Measurements from ENCODE around the gene SLC22A23.

Gene SLC22A23

DNA sequence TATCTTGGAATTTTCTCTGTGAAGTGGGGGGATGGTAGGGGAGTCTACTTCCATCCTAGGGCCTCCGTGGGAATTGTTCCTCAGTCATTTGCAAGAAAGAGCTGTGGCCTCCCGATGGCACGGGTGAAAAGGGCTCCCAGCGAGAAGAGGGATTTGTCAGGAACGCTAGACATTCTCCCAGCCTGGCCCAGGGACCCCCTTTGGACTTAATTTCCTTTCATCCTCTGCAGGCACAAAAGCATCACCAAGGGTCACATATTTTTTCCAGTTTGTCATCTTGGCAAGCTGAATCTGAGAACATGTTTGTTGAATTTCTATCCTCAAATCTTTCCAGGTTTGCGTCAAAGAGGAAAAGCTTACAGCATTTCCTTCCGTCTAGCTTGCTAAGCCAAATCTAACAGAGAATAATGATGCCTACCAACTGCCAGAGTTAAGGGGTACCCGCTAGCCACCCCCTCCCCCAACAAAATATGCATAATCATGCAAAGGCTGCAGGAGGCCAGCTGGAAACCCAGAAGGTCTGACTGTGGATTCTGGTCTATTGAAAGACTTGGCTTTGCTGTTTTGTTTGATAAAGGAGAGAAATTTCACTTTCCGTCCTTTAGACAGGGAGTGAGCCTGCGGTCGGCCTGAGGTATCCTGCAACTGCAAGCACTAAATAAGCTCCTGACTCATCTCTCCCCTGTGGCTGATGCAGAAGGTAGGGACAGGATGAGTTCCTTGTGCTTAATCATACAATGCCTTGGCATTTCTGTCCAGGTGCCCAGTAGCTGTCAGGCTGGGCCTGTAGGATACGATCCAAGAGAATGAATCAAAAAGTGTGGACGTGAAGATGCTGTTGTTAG, 175.0 kb downstream of the SLC22A23 start:
- peak overlapping the region in 1 of 2 donors; percentile 48 for H3K27ac Mint-ChIP-seq
- H3K27me3 Mint-ChIP-seq = no peaks in the 10 kb centered on the region
- ATAC-seq = no peak
- H3K4me3 Mint-ChIP-seq = no peak overlapping the region
- no peaks in the 10 kb centered on the region for H3K9me3 Mint-ChIP-seq
- no peak for DNase-seq
- H3K4me1 Mint-ChIP-seq = no peaks in the 10 kb centered on the region

DNA sequence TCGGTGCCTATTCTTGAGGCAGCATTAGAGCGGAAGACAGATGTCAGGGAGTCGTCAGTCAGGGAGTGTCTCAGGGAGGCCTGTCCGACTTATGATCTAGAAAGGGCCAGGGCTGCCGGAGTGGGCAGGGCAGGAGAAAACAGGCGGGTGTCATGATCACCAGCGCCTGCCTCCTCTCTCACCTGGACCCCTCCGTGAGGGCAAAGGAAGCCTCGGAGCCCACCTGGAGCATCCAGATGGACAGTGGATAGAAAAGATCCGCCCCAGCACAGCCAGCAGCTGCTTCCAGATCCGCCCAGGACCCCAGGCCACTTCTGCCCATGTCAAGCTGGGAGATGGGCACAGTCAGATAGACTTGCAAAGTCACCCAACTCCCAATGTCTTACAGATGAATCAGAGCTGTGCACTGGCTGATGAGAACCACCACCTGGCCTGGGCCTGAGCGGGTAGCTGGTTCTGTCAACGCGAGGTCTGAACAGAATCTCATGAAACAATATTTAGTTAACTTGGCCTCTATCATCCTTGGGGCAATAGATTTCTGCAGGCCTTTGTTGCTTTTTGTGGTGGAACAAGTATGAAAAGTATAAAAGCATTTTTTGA, 175.9 kb downstream of the SLC22A23 start:
- Mint-ChIP-seq H3K9me3 (no peaks in the 10 kb centered on the region), H3K4me3 (no peak overlapping the region), H3K4me1 (no peaks in the 10 kb centered on the region), H3K27me3 (no peaks in the 10 kb centered on the region), H3K27ac (no peak overlapping the region)
- DNase-seq (no peak), ATAC-seq (no peak)

GRCh38 chr6:3280091-3280490, 176.8 kb downstream of the SLC22A23 start:
- H3K9me3 Mint-ChIP-seq = no peaks in the 10 kb centered on the region
- no peak overlapping the region for H3K4me3 Mint-ChIP-seq
- H3K4me1 Mint-ChIP-seq = no peaks in the 10 kb centered on the region
- ATAC-seq (no peak), DNase-seq (no peak)
- H3K27ac Mint-ChIP-seq = no peak overlapping the region
- H3K27me3 Mint-ChIP-seq = no peaks in the 10 kb centered on the region

DNA sequence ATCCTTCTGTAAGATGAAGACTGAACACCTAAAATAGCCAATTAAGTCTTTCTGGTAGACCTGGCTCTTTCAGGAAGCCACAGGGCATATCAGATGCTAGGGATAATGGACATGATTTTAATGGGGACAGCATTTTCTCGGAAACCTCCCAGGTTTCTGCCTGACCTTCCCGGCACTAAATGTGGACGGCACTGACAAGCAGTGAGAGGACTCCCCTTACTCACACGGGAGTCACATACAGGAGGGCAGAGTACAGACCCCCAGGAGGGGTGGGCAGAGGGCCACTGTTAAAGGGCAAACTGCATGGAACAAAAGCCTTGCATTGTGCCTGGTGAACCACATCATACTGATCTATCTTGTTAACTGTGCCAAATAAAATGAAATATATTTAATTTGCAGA, 178.2 kb downstream of the SLC22A23 start:
- peaks cover 6% of the 10 kb centered on the region for H3K4me1 Mint-ChIP-seq
- no peak overlapping the region for H3K4me3 Mint-ChIP-seq
- no peaks in the 10 kb centered on the region for H3K27me3 Mint-ChIP-seq
- no peaks in the 10 kb centered on the region for H3K9me3 Mint-ChIP-seq
- DNase-seq (no peak), ATAC-seq (no peak)
- H3K27ac Mint-ChIP-seq = no peak overlapping the region

- Mint-ChIP-seq H3K27ac (no peak overlapping the region), H3K4me1 (peaks cover 8% of the 10 kb centered on the region), H3K9me3 (no peaks in the 10 kb centered on the region), H3K27me3 (no peaks in the 10 kb centered on the region), H3K4me3 (no peak overlapping the region)
- ATAC-seq (no peak), DNase-seq (no peak)
These were observed 178.9 kb downstream of the SLC22A23 start for GRCh38 chr6:3277851-3278416.

DNA sequence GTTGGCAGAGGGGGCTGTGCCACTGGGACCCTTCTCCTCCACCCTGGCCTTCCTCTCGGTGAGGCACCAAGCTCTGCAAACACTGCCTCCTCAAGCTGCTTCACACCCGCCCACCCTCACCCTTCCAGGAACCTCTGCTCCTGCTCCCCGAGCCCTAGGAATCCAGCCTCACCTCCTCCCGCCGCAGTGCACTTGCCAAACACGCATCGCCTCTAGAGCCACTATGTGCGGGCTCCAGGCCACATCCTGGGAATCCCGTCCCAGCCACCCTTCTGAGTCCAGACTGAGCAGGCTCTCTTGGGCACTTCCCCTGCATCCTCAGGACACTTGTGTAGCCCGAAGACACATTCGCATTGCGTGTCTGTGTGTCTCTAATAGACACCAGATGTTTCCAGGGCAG, 179.6 kb downstream of the SLC22A23 start:
- no peaks in the 10 kb centered on the region for H3K27me3 Mint-ChIP-seq
- no peak overlapping the region for H3K4me3 Mint-ChIP-seq
- ATAC-seq (no peak), DNase-seq (no peak)
- peaks cover 8% of the 10 kb centered on the region for H3K4me1 Mint-ChIP-seq
- no peak overlapping the region for H3K27ac Mint-ChIP-seq
- H3K9me3 Mint-ChIP-seq = no peaks in the 10 kb centered on the region

DNA sequence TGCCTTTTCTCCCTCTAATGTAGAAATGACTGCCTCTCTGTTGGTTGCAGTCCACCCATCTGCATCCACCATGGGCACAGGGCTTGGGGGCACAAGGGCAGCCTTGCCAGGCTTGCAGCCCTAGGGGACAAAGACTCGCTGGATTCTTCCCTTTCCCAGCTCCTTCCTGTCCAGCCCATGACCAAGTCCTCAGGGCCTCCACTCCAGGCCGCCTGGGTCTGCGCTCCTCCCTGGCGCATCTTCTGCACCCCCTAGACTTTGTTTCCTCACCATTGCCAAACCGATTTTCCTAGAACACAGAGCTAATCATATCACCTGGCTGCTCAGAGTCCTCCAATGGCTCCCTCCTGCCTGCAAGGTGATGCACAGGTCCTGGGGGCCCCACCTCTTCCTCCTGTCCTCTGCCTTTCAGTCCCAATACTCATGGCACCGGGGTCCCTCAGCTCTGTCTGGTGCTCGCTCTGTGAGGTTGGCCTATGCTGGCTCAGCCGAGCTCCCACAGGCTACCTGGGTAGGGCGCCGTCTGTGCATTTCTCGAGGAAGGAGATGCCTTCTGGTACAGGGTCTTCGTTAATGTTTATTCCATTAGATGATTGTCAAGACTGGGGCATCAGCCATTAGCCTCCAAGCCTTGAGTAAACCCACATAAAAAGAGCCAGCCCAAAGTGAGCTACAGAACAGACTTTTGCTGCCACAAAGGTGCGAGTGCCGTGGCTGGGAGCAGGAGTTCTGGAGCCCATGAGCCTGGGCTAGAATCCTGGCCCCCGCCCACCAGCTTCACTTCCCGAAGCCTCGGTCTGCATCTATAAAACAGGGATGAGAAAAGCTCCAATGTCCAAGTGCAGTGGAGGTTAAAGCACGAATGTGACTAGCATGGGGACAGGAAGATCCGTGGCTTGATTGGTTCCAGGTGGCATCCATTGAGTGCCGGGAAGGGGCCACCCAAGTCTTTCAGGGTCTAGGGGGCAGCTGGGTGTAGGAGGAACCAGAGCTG, 180.4 kb downstream of the SLC22A23 start:
- no peak for DNase-seq
- H3K27me3 Mint-ChIP-seq = no peaks in the 10 kb centered on the region
- no peak overlapping the region for H3K4me3 Mint-ChIP-seq
- H3K4me1 Mint-ChIP-seq = peaks cover 13% of the 10 kb centered on the region
- no peak for ATAC-seq
- H3K27ac Mint-ChIP-seq = peak overlapping the region in 1 of 2 donors; percentile 84
- H3K9me3 Mint-ChIP-seq = no peaks in the 10 kb centered on the region

DNA sequence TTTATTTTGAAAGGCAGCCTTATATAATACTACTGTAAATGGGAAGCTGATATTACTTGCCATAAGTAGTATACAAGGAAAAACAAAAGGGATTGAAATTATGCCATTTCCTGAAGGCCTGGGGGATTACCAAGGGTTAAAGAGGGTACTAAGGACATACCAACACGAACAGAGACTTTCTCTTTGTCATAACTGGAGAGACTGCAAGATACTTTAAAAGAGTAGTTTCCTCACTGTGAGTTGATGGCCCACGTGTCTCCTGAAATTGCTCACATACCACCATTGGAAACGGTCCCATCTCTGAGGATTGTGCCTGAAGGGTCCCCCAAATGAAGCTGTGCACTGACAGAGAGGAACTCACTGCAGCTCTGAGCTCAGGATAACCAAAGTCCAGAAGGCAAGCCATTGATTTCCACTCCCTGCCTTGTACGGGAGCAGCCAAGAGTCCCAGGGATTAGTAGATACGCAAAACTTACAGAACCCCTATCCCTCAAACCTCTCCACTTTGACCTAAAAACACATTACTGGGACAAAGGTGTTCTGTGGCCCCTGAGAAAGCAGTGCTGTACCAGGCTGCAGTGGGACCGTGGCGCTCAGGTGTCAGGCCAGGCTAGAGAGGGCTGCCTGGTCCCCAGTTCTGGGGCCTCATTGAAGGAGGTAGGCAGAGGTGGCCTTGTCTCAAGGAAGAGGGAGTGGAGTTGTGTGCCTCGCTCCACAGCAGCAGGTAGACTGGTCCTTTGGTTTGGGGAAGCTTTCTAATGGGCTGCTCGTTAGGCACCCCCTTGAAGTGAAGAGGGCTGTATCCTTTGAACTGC, 182.9 kb downstream of the SLC22A23 start:
- no peak for ATAC-seq
- Mint-ChIP-seq H3K4me3 (no peak overlapping the region), H3K4me1 (peaks cover 20% of the 10 kb centered on the region), H3K27ac (peak overlapping the region; percentile 22 to 74), H3K9me3 (no peaks in the 10 kb centered on the region), H3K27me3 (no peaks in the 10 kb centered on the region)
- DNase-seq = no peak

GRCh38 chr6:3272911-3273547, 183.8 kb downstream of the SLC22A23 start:
- Mint-ChIP-seq H3K27me3 (no peaks in the 10 kb centered on the region), H3K27ac (no peak overlapping the region), H3K4me1 (peaks cover 20% of the 10 kb centered on the region), H3K4me3 (no peak overlapping the region), H3K9me3 (no peaks in the 10 kb centered on the region)
- ATAC-seq = no peak
- DNase-seq = no peak

GRCh38 chr6:3271756-3272155, 185.1 kb downstream of the SLC22A23 start:
- H3K4me3 Mint-ChIP-seq = no peak overlapping the region
- peak overlapping the region in 1 of 2 donors; percentile 37 for H3K27ac Mint-ChIP-seq
- no peaks in the 10 kb centered on the region for H3K27me3 Mint-ChIP-seq
- H3K4me1 Mint-ChIP-seq = peaks cover 20% of the 10 kb centered on the region
- no peaks in the 10 kb centered on the region for H3K9me3 Mint-ChIP-seq
- no peak for ATAC-seq
- no peak for DNase-seq

DNA sequence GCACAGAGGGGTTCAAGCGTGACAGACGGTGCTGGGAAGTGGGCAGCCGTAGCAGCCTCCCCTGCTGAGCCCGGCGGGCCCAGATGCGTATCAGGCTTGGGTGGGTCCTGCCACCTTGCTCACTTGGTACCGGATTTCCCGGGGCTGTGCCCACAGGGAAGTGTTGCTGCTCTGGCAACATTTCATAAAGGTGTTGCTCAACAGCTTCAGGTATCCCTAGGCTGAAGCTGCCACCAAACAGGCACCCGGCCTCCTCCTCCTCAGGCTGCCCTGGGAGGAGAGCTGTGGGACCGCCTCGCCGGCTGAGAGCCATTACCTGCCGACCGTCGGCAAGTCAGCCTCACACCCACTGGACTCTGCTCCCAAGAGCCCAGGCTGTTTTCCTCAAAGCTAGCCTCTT, 186.6 kb downstream of the SLC22A23 start:
- Mint-ChIP-seq H3K9me3 (no peaks in the 10 kb centered on the region), H3K4me3 (no peak overlapping the region), H3K4me1 (peaks cover 27% of the 10 kb centered on the region), H3K27ac (no peak overlapping the region), H3K27me3 (no peaks in the 10 kb centered on the region)
- no peak for ATAC-seq
- DNase-seq = no peak

DNA sequence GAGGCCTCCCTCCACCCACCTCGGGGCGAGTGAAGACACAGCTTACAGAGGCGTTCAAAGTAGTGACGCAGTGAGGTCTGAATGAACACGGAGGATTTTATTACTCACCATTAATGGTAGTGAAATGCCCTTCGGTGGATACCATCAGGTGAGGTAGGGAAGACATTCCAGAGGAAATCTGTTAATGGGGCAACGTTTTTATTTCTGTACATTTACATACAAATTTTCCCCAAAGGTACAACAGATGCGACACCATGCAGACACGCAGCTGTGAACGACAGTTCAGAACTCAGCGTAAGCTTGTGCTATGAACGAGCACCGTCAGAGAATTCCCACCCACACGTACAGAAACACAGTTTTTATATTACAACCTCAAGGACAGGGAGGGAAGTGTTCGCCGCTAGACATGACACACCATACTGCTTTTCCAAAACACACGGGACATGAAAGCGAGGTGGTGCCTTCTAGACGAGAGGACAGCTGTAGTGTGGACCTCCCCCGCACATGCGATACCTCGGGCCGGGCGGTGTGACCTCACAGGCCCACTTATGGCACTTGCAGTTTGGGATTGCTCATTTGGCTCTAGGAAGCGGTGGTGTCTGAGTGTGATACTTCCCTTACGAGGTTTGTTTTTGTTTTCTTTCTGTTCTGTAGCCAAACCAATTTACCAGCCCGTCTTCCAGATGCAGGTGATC, 187.4 kb downstream of the SLC22A23 start:
- Mint-ChIP-seq H3K4me3 (no peak overlapping the region), H3K9me3 (no peaks in the 10 kb centered on the region), H3K27ac (peak overlapping the region in 1 of 2 donors; percentile 28), H3K4me1 (peaks cover 34% of the 10 kb centered on the region), H3K27me3 (no peaks in the 10 kb centered on the region)
- DNase-seq = no peak
- ATAC-seq = no peak

DNA sequence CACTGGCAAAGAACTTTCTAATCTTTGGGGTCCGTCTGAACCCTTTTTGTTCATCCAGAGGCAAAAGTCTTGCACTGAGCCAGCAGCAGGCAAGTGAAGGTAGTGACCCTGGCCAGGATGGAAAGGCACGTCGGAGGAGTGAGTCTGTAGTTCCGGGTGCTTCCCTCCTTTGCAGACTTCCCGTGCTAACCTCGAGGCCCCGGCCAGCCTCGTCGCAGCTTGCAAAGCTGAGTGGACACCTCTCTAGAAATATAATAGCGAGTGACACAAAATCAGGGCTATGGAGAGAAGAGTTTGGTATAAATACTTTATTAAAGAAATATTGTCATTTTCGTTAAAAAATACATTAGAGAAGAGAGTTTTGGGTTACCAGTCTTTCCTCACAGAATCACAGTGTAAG, 188.2 kb downstream of the SLC22A23 start:
- Mint-ChIP-seq H3K27ac (peak overlapping the region in 1 of 2 donors; percentile 28), H3K27me3 (no peaks in the 10 kb centered on the region), H3K4me3 (no peak overlapping the region), H3K9me3 (no peaks in the 10 kb centered on the region), H3K4me1 (peaks cover 35% of the 10 kb centered on the region)
- ATAC-seq = no peak
- no peak for DNase-seq

- ATAC-seq (no peak), DNase-seq (no peak)
- peaks cover 48% of the 10 kb centered on the region for H3K4me1 Mint-ChIP-seq
- no peaks in the 10 kb centered on the region for H3K27me3 Mint-ChIP-seq
- H3K27ac Mint-ChIP-seq = no peak overlapping the region
- H3K4me3 Mint-ChIP-seq = no peak overlapping the region
- no peaks in the 10 kb centered on the region for H3K9me3 Mint-ChIP-seq
These were observed 189.7 kb downstream of the SLC22A23 start for GRCh38 chr6:3267162-3267561.
